Testis (tissue), 3 donors: ENCODE measurements around the gene RPTOR. TPM values are rescaled to one million over a fixed set of nuclear protein-coding genes. Genes with fewer than 3 reads are reported as not detected.

Experiments used
- DNase-seq: peaks from one replicate; pipeline ENCODE4 v3.0.0-alpha.2; 2019
- H3K27ac ChIP-seq, 2 donors: fragments of 200-600 bp; sonication (generic); one replicate each; pipeline ENCODE4 v1.5.1; 2019
- H3K27me3 ChIP-seq: fragments of 200-600 bp; sonication (generic); one replicate; pipeline ENCODE4 v1.5.1; 2019
- H3K36me3 ChIP-seq: fragments of 200-600 bp; sonication (generic); one replicate; pipeline ENCODE4 v1.5.1; 2017; ENCODE audit warnings: low read depth; ENCODE audit errors: missing control alignments
- H3K4me1 ChIP-seq: fragments of 200-600 bp; sonication (generic); one replicate; pipeline ENCODE4 v1.5.1; 2019
- H3K4me3 ChIP-seq, 2 donors: fragments of 200-600 bp; sonication (generic); one replicate each; pipeline ENCODE4 v1.5.1; 2017 to 2019
- H3K9me3 ChIP-seq: fragments of 200-600 bp; sonication (generic); one replicate; pipeline ENCODE4 v1.5.1; 2017
- POLR2A ChIP-seq: fragments of 450-650 bp; IDR thresholded peaks from one replicate; pipeline ENCODE4 v1.6.1; 2017; ENCODE audit warnings: antibody characterized with exemption, mild to moderate bottlenecking, moderate library complexity
- WGBS, 2 donors: methylation state at CpG; one replicate each; pipeline ENCODE4 v1.1.5; 2018; 5-methylcytosine and 5-hydroxymethylcytosine counted together
- intact Hi-C: fragments of 100-400 bp; cut with DNase I; formaldehyde crosslinking; loops from one replicate; pipeline ENCODE4 v1.15.1; 2023; ENCODE audit warnings: low total_unique reads
- polyA plus RNA-seq: library from polyadenylated mRNA; stranded (reverse); fragments of 350-450 nt; fragmentation: Illumina TruSeq; extraction: RNeasy Lipid Tissue Mini Kit (QIAGEN cat#74804); gene quantifications from one replicate; pipeline ENCODE4 v1.2.3, GENCODE V29; 2014; ENCODE audit warnings: low read depth, low replicate concordance; ENCODE audit not compliant: insufficient read depth
- total RNA-seq, 2 donors: library from RNA; depleted of rRNA; stranded (reverse); fragments of >200 nt; gene quantifications; one replicate each; pipeline ENCODE4 v1.2.3, GENCODE V29; 2016
- TF ChIP-seq, protein P1 (sequence below), 3 experiments: fragments of 450-650 bp in 2 of 3; fragments of 200-600 bp in 1 of 3; sonication (generic) in 1 of 3; IDR thresholded peaks; one replicate each; pipeline ENCODE4 v1.5.1; 2016 to 2019; ENCODE audit warnings: antibody characterized with exemption in 3 of 3, mild to moderate bottlenecking in 2 of 3, moderate library complexity in 1 of 3

The RPTOR gene
- total and polyA plus RNA-seq, 3 donors from 2014 or later = 21.8 to 68.3 (median 56.6) TPM

DNA sequence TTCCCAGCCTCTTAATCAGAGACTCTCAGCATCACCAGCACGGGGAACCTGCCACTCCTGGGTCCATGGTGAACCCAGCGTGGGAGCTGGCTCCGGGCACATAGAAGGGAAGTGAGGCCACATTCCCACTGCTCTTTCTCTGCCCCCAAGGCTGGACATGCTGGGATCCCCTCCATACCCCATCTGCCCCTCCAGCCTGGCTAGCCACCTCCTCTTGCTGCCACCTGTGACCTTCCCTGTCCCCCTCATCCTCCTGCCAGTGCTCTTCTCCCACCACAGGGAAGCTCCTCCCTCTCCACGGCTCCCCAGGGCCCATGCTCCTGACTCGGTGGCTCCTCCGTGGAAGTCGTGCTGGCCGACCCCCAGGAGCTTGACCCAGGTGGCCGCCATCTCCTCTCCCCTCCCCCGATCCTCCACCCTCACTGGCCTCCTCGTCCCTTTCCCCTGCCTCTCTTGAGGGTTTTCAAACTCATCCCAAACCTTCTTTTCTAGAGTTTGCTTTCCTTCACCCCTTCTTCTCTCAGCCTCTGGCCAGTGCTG lies 307.9 kb downstream of the RPTOR start:
- DNase-seq = no peak
- intact Hi-C loops = no loop called here
- H3K4me3 ChIP-seq = no peak overlapping the region
- 90 to 94% methylated on average over 11 of the region's 11 CpGs for WGBS, 2 donors
- no peaks in the 10 kb centered on the region for H3K9me3 ChIP-seq
- H3K4me1 ChIP-seq = no peaks in the 10 kb centered on the region
- H3K36me3 ChIP-seq = no peaks in the 10 kb centered on the region
- H3K27me3 ChIP-seq = no peaks in the 10 kb centered on the region
- no peak for TF ChIP-seq POLR2A
- TF ChIP-seq, protein P1, sequence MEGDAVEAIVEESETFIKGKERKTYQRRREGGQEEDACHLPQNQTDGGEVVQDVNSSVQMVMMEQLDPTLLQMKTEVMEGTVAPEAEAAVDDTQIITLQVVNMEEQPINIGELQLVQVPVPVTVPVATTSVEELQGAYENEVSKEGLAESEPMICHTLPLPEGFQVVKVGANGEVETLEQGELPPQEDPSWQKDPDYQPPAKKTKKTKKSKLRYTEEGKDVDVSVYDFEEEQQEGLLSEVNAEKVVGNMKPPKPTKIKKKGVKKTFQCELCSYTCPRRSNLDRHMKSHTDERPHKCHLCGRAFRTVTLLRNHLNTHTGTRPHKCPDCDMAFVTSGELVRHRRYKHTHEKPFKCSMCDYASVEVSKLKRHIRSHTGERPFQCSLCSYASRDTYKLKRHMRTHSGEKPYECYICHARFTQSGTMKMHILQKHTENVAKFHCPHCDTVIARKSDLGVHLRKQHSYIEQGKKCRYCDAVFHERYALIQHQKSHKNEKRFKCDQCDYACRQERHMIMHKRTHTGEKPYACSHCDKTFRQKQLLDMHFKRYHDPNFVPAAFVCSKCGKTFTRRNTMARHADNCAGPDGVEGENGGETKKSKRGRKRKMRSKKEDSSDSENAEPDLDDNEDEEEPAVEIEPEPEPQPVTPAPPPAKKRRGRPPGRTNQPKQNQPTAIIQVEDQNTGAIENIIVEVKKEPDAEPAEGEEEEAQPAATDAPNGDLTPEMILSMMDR (IDR thresholded peaks at IDR 0.05) = no peak
- no peak overlapping the region for H3K27ac ChIP-seq

DNA sequence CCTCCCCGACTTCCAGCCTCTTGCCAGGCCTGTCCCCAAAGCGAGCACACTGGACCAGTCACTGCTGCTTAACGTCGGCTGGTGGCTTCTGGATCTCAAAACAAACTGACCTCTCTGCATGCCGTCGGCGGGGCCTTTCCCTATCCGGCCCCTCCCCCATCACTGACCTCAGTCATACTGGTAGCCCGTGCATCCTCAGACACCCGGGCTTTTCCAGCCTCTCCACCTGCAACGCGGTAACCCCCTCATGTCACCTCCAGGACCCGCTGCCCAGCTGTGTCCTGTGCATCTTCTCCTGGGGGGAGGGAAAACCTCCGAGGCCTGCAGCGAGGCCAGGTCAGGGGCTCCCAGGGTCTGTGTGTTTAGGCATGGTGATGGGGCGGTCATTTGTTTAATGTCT lies 308.4 kb downstream of the RPTOR start:
- DNase-seq = no peak
- Histone ChIP-seq H3K27me3 (no peaks in the 10 kb centered on the region), H3K4me1 (no peaks in the 10 kb centered on the region), H3K9me3 (no peaks in the 10 kb centered on the region), H3K27ac (no peak overlapping the region), H3K36me3 (no peaks in the 10 kb centered on the region), H3K4me3 (no peak overlapping the region)
- intact Hi-C loops = no loop called here
- WGBS, 2 donors = 81 to 82% methylated on average over 16 of the region's 16 CpGs
- TF ChIP-seq, protein P1 (IDR thresholded peaks at IDR 0.05) = no peak
- no peak for TF ChIP-seq POLR2A

DNA sequence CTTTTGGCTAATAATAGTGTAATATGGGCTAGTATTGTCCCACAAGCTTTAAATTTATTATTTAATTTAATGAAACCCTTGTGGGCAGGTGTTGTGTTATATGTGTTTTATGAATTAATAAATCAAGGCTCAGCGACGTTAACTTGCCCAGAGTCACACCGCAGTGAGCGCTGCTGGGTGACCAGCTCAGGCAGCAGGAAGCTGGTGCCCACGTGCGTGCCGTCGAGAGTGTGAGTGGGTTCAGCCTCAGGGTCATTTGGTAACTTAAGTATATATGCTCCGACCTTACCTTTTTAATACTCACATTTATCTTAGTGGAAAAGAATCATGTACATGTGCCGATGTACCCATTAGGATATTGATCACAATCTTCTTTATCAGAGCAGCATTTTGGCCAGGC lies 309.6 kb downstream of the RPTOR start:
- TF ChIP-seq, protein P1 (IDR thresholded peaks at IDR 0.05) = no peak
- no peak for TF ChIP-seq POLR2A
- H3K27me3 ChIP-seq = no peaks in the 10 kb centered on the region
- intact Hi-C loops = no loop called here
- 93 to 95% methylated on average over 10 of the region's 10 CpGs for WGBS, 2 donors
- no peak for DNase-seq
- no peak overlapping the region for H3K4me3 ChIP-seq
- no peaks in the 10 kb centered on the region for H3K36me3 ChIP-seq
- H3K4me1 ChIP-seq = peaks cover 7% of the 10 kb centered on the region
- H3K27ac ChIP-seq = no peak overlapping the region
- no peaks in the 10 kb centered on the region for H3K9me3 ChIP-seq

DNA sequence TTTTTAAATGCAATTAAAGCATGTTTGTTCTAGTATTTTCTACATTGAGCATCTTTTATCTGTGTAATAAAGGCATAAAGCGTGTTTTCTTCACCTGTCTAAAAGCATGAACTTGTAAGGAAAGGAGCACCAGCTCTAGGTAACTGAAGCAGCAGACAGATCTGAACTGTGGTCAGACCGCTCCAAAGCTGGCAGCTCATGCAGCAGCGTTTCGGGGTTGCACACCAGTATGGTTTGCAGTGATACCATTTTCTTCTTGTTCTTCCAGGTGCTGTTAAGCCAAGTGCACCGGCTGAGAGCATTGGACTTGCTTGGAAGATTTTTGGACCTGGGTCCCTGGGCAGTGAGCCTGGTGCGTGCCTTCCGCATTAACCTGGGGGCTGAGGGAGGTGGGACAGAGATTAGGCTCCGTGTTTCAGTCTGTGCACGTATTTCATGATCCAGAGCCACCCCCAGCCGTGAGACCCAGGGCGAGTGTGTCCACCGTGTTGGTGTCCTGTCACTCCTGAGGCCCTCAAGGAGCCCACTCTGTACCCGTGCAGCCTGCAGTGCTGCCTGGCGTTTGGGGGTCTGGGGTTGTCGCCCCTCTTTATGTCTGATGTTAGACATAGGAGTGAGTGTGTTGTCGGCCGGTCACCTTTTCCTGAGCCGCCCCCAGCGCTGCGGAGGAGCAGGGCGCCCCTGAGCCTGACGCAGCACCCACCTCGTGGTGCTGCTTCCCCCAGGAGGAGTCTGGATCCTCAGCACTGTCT lies 310.7 kb downstream of the RPTOR start:
- Histone ChIP-seq H3K27ac (no peak overlapping the region), H3K4me1 (peaks cover 10% of the 10 kb centered on the region), H3K27me3 (no peaks in the 10 kb centered on the region), H3K36me3 (no peaks in the 10 kb centered on the region), H3K4me3 (no peak overlapping the region), H3K9me3 (no peaks in the 10 kb centered on the region)
- no peak for DNase-seq
- intact Hi-C loops = no loop called here
- no peak for TF ChIP-seq POLR2A
- 88 to 94% methylated on average over 18 to 23 of the region's 23 CpGs for WGBS, 2 donors

DNA sequence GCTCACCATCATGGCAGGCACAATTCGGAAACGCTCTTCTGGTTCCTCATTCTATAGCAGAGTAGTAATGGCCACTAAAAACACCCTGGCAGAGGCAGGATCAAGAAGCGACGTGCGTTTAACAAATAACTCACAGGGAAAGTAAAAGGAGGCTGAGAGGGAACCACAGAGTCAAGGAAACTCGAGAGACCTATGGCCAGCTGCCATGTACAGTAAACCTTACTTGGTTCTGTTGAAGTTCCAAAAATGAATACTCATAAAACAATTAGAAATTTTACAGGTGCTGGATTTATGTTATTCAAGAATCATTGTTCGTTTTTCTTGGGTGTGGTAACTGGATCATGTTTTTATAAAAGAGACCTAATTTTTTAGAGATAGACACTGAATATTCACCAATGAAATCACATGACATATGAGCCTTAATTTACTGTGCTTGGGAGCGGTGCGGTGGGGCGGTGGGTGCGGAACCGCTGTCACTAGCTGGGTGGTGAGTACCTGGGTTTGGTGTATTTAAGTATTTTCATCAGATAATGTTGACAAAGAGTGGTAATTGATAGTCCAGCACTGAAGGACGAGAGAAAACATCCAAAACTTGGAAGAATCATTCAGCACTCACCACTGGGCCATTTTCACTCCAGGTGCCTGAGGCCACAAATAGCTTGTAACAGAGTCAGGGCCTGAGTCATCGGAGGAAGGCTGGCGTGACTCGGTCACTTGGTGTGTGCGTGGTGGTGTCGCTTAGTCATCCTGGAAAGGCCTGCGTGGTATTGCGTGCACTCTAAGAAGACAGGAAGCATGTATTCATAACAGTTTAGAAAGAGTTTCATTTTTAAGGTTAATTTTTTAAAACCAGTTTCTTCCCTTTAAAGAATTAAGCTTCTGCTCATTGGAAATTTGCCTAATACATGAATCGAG lies 311.6 kb downstream of the RPTOR start:
- no peak for DNase-seq
- Histone ChIP-seq H3K4me1 (peaks cover 10% of the 10 kb centered on the region), H3K27ac (no peak overlapping the region), H3K27me3 (no peaks in the 10 kb centered on the region), H3K9me3 (no peaks in the 10 kb centered on the region), H3K36me3 (no peaks in the 10 kb centered on the region), H3K4me3 (no peak overlapping the region)
- TF ChIP-seq, protein P1 (IDR thresholded peaks at IDR 0.05) = no peak
- TF ChIP-seq POLR2A = no peak
- 88 to 89% methylated on average over 21 of the region's 21 CpGs for WGBS, 2 donors
- intact Hi-C loops = no loop called here
